Epithelial cell of prostate (primary cell): Measurements from ENCODE around the gene SERPINA9.
"Not testable (repeated sequence)": the region's sequence is repeated elsewhere in the genome, so short reads cannot be mapped to it uniquely, and the experiment has no call there.

ENCODE experiments used
- DNase-seq: peaks from one replicate; pipeline ENCODE4 v3.0.0-alpha.2; 2011; ENCODE audit warnings: low read depth, low spot score
- H3K27ac ChIP-seq: fragments of 450-650 bp; 2 replicates; pipeline ENCODE4 v1.5.1; 2017; ENCODE audit warnings: mild to moderate bottlenecking

Gene SERPINA9

DNA sequence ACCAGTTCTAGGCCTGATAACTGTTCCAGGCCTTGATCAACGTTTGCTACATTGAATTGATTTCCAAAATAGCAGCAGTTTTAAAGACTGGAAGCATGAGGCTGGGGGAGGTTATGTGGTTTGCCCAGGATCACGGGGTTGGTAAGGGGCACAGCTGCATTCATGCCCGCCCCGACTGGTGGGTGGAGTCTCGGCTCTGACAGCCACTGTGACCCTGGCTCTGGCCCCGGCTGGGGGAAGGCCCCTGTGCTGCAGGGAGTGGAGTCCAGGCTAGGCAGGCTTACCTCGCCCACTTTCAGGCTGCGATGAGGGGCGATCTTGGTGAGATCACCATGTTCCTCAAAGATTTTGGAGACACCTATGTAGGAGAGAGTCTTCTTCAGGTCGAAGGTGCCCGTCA lies 13.3 kb upstream of the SERPINA9 start:
- no peak for DNase-seq

DNA sequence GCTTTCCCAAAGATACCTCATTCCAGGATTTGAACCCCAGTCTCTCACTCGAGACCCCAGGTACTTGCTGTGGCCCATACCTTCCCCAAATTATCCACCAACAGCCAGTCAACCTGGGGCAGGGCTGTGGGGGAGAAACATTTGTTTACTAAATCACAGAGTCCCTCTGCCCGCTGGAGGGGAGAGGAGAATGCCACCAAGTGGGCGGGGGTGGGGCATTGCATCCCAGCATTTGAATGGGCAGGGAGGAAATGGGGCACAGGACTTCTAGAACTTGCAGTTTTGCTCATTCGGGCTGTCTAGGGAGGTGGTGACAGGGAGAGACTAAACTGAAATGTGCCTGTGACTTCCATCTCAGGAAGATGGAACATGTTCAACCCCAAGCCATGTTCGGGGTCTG lies 10.9 kb upstream of the SERPINA9 start:
- H3K27ac ChIP-seq = no peak overlapping the region
- no peak for DNase-seq

More for the DNA sequence above, 13.3 kb upstream of the SERPINA9 start:
- H3K27ac ChIP-seq = no peak overlapping the region

DNA sequence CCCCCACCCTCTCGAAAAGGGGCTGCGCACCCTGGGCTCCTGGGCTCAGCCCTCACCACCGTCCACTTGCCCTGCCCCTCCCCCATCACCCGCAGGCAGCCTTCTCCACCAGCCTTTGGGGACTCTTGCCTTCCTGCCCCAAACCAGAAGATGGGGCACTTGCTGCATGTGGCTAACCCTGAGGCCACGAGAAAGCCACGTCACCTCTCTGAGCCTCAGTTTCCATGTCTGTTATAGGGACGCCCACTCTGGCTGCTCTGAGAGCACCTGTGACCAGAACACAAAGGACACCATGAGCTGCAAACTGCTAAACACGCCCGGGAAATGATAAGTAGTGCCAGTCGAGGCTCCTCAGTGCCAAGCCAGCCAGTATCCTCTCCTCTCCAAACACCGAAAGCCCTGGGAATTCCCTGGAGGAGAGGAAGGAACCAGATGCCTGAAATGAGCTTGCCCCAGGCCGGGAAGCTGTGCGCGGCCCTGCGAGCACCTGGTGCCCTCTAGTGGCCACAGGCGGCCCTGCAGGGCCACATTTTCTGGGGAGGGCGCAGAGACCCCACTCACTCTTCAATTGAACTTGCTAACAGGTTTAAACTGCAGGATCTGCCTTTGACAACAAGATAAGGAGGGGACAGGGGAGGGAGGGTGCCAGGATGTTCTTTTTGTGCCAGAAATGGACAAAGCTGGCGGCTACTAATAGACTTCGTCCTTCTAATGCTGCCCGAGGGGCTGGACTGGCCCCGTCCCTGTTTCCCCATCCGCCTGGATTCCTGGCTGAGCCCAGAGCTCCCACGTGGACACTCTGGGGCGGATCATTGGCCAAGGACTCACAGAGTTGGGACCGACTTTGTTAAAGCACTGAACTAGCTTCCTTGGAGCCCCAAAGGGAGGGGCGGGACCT lies 10.2 kb upstream of the SERPINA9 start:
- no peak overlapping the region for H3K27ac ChIP-seq
- no peak for DNase-seq

DNA sequence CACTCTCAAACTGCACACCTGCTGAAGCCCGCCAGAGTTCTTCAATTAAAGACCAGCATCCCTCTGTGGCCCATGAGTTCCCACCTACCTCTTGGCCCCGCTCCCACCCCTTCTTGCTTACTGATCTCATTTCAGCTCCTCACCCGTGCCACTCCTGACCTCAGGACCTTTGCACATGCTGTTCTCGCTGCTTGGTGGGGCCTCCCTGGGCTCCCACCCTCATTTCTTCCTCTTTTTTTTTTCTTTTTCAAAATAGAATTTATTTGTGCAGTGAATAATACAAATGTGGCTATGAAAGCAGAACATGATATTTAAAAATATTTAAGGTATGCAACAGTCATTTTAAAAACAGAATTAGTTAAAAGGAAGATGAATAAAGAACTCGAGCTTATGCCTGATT lies 8.5 kb upstream of the SERPINA9 start:
- H3K27ac ChIP-seq = no peak overlapping the region
- DNase-seq = no peak

DNA sequence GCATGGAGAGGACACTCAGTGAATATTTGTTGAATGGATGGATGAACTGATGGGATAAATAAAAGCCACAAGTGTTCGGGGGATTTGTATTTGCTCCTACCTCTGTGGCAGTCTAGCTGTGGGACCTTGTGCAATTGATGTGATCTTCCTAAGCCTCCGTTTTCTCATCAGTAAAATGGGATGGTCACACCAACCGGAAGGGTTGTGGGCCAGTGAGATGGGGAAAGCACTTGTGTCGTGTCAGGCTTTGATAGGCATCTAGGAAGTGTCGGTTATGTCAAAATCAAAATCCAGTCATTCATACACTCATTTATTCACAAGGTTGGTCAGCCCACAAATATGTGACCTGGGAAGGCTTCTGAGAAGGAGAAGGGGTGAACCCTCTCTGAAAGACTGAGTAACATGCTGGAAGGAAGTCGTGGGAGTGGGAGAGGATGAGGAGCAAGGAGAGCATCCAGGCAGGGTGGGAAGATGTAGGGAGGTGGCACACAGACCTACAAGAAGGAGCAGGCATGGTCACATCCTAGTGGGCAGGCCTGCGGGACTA lies 7.8 kb upstream of the SERPINA9 start:
- DNase-seq = no peak
- H3K27ac ChIP-seq = no peak overlapping the region

DNA sequence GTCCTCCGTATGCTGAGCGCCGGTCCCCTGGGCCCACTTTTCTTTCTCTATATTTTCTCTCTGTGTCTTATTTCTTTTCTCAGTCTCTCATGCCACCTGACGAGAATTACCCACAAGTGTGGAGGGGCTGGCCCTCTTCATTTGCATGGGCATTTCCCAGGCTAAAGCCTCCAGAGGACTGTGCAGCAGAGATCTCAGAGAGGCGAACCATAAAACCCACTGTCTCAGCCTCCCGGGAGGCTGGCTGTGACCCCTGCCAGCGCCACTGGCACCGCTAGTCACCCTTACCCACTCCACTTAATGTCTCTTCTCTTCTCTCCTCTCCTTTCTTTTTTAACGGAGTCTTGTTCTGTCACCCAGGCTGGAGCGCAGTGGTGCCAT lies 7.1 kb upstream of the SERPINA9 start:
- no peak overlapping the region for H3K27ac ChIP-seq
- DNase-seq = no peak

DNA sequence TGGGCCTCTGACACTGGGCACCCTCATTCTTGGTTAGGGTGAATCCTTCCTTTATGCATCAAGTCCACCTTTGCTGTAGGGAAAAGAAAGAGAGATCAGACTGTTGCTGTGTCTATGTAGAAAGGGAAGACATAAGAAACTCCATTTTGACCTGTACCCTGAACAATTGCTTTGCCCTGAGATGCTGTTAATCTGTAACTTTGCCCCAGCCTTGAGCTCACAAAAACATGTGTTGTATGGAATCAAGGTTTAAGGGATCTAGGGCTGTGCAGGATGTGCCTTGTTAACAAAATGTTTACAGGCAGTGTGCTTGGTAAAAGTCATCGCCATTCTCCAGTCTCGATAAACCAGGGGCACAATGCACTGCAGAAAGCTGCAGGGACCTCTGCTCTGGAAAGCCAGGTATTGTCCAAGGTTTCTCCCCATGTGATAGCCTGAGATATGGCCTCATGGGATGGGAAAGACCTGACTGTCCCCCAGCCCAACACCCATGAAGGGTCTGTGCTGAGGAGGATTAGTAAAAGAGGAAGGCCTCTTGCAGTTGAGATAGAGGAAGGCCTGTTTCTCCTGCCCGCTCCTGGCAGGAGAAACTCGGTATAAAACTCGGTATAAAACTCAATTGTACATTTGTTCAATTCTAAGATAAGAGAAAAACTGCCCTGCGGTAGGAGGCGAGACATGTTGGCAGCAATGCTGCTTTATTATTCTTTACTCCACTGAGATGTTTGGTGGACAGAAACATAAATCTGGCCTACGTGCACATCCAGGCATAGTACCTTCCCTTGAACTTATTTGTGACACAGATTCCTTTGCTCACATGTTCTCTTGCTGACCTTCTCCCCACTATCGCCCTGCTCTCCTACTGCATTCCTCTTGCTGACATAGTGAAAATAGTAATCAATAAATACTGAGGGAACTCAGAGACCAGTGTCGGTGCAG lies 6.4 kb upstream of the SERPINA9 start:
- H3K27ac ChIP-seq, DNase-seq: not testable (repeated sequence)

DNA sequence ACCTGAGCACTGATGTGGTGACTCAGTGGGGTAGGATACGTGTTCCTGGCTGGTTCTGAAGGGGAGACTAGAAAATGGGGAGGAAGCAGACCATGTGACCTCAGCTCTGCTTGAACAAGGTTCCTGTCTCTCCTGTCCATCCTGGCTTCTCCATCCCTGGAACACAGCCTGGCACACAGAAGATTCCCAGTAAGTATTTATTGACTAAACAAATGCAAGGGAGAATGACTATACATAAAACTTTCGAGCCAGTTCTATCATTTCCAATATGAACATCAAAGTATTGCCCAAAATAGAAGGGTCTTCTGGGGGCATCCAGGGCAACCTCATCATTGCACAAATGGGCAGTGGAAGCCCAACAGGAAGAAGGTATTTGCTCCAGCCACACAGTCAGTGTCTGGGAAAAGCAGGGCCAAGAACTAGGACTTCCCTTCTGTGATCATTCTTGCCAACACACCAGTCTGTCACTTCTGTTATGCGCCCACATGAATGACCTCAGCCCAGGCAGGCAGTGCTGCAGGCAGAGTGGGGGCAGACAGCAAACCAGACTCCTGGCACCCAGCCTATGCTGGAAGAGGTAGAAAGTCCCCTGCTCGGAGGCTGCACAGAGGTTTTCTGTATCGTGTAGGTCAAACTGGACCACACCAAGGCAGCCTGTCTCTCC lies 5.6 kb upstream of the SERPINA9 start:
- peak overlapping the region; percentile 27 for H3K27ac ChIP-seq
- no peak for DNase-seq

DNA sequence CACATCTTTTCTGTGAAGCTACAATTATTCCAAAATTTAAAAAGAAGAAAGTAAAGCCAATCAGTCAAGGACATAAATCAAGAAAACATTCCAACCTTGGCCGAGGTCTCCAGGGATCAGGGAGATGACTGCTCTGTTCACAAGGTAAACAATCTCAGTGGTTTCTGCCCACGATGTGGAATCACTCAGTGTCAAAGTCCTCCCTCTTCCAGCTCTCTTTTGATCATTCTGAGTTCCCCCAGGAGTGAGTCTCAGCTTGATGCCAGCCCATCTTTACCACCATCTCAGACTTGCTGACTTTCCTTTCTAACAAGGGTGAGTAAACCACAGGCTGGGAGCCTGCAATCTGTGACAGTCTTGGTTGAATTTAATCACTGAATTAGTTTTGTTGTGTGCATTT lies 4.8 kb upstream of the SERPINA9 start:
- DNase-seq = no peak
- no peak overlapping the region for H3K27ac ChIP-seq

DNA sequence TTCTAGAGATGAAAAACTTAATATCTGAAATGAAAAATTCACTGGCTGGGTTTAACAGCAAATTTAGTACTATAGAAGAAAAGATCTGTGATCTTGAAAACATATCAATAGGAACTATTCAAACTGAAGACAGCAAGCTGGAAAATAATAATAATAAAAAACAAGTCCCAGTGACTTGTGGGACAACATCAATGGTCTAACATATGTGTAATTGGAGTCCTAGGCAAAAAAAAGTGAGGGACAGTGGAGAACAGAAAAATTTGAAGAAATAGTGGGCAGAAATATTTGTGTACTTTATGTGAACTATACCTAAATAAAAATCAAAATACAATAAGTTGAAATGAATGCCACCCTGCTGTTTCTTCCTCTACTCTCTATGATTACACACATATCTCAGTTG lies 2.4 kb upstream of the SERPINA9 start:
- H3K27ac ChIP-seq = no peak overlapping the region
- no peak for DNase-seq

DNA sequence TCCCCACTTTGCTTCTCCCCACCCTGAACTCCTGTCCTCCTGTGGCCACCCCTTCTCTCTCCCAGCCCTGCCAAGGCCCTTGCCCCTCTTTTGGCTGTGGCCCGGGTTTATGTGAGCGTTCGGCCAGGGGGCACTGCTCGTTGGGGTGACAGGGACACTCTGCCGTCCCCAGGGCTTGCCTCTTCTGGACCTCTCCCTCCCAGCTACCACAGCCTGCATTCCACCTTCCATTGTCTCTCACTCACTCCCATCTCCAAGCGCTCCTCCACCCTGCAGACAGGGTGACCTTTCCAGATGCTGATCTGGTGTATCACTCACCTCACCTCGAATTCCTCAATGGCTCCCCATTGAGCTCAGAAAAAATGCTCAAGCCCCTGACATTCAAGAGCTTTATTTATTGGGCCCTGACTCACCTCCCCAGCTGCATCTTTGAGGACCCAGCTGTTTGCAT lies 1.4 kb downstream of the SERPINA9 start:
- peak overlapping the region; percentile 56 for H3K27ac ChIP-seq
- DNase-seq = no peak

DNA sequence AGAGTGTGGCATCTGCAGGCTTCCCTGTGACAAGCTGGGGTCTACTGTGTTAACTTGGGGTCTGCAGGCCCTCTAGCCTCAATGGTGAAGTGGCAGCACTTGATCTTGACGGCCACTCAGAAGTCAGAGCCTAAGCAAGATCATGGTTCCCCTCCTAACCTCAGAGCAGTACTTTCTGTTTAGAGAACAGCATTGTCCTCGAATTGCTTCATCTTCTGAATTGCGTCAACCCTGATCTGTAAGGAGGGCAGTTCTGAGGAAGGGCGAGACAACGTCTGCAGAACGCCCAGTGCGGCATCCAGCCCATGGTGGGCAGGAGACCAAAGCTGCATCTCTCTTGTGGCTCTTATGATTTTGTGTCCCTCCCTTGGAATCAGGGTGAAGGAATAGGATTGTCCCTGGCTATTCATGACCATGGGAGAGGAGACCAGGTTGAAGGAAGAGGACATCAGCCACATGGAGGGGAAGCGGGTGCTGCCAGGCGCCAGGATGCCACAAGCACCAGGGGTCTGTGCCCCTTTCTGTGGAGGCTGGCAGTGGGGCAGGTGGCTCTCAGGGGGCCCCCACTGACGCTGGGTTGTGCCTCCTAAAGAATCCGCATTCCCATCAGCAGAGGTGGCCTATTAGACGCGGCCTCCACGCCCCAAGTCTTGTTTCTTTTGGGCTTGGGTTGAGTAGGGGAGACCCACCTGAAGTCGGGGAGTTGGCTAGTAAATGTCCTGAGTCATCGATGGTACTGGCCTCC lies 2.2 kb downstream of the SERPINA9 start:
- no peak for DNase-seq
- H3K27ac ChIP-seq = peak overlapping the region; percentile 56

DNA sequence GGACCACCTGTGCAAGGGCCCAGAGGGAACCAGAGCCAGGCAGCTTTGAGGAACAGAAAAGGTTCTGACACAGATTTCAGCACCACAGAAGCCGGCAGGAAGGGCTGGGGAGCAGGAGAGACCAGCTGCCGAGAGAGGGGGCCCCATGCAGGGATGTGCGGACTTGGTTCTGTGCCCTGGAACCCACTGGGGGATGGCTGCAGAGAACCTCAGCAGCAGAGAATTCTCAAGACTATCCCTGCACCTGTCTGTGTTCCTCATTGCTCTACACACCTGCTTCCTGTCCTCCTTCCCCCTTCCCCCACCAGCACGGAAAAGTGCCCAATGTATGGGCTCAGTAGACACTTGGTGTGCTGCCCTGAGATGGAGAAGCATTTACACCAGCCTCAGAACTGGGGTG lies 3.2 kb downstream of the SERPINA9 start:
- no peak for DNase-seq
- no peak overlapping the region for H3K27ac ChIP-seq

DNA sequence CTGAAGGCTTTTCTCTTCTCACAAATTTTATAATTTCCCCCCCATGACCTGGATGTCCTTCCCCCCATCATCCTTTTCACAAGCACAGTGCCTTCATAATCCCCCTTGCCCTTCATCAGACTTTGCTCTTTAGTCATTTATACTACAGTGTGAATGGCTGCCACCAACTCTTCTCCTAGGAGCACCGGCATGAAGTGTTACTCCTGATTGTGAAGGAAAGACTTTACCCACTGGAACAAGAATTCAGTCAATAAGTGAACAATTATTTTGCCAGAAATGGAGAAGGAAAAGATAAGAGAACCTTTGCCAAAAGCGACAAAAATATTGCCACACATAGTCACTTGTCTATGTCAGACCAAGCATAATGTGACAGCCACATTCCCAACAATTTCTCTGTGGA lies 5.0 kb downstream of the SERPINA9 start:
- H3K27ac ChIP-seq = no peak overlapping the region
- DNase-seq = no peak

DNA sequence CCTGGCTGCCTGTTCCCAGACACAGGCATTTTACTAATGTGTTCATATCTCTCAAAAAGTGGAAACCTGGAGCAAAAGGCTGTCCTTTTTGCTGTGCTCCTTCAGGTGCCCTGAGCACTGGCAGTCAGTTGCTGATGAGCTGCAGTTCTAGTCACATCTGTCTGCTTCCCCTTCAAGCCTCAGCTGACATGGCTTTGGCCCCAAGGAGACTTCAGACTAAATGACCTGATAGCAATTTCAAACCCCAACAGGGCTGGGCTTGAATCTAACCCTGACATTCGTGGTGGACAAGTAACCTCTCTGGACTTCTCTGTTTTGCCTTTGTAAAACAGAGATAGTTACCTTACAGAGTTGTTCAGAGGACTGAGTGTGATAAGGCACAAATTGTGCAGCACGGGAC lies 5.7 kb downstream of the SERPINA9 start:
- no peak overlapping the region for H3K27ac ChIP-seq
- DNase-seq = no peak

DNA sequence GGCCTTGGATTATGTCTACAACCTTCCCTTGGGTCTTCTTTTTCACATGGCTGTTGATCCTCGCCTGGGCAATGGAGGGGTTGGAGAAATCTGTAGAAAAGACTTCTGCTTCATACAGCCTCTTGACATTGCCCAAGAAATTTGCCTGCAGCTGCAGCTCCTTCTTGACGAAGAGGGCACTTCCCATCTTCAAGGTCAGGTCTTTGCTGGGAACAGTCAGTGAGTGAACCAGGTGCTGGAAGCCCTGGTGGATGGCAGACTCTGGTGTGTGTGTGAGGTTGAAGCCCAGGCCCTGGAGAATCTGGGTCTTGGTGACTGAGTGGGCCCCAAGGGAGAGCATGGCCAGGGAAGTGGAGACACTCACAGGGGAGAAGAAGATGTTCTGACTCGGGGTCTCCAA lies 6.7 kb downstream of the SERPINA9 start:
- no peak overlapping the region for H3K27ac ChIP-seq
- DNase-seq = no peak

DNA sequence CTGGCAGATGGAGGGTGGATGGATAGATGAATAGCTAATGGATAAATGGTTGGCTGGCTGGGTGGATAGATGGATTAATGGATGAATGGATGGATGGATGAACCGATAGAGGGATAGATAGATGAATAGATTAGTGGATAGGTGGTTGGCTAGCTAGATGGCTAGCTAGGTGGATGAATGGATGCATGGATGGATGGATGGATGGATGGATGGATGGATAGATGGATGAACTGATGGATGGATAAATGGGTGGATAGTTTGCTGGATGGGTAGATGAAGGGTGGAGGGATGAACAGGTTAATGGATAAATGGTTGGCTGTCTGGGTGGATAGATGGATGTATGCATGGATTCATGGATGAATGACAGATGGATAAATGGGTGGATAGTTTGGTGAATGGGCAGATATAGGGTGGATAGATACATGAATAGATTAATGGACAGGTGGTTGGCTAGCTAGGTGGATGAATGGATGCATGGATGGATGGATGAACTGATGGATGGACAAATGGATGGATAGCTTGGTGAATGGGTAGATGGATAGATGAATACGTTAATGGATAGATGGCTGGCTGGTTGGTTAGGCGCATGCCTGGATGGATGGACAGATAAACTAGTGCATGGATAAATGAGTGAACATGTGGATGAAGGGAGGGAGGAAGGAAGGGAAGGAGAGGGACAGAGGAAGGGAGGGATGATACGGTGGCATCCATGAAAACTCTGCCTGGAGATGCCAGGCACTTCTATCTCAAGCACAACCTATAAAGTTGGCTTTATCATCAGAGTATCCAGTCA lies 8.1 kb downstream of the SERPINA9 start:
- no peak for DNase-seq
- H3K27ac ChIP-seq = no peak overlapping the region

DNA sequence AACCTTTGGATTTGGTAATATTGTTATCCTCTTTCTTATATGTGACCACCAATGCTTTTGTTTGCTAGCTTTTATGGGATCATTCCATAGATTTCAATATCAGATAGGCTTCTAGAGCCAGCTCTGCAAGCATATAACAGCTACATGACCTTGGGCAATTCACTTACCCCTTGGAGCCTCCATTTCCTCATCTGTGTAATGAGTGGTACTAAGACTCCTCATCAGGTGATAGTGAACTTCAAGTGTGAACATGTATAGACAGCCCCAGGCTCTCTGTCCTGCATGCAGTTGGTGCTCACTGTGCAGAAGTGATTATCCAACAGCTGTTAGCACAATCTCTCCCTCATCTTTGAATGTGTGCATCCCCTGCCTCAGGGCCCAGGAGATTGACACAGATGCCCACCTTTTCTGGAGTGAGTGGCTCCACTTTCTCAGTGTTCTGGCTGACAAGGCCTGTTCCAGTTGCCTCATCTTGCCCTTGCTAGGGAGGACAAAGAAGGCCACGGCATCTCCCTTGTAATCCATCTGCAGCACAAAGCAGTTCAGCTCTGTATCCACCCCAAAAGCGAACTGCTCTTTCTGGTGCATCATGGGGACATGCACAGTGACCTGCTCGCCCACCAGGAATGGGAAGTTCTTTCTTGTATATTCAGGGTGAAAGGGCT lies 9.2 kb downstream of the SERPINA9 start:
- no peak overlapping the region for H3K27ac ChIP-seq
- no peak for DNase-seq
